Common myeloid progenitor, CD34-positive (primary cell): Measurements from ENCODE around the gene SCG2.

Source experiments
- CTCF ChIA-PET: fragments of 350-600 bp; sonication (Branson Sonifier 250); formaldehyde crosslinking; loops from one replicate; lab custom pipeline; 2021; ENCODE audit warnings: antibody characterized with exemption; lab: Charles Lee
- POLR2A ChIA-PET: fragments of 350-600 bp; sonication (Branson Sonifier 250); formaldehyde crosslinking; loops from one replicate; lab custom pipeline; 2021; ENCODE audit warnings: antibody characterized with exemption; lab: Charles Lee
- DNase-seq, 3 donors: peaks; one replicate each; pipeline versions ENCODE4 v3.0.0 to v3.0.0-alpha.2; 2013
- H3K27ac ChIP-seq, 2 experiments: 1 replicate in 1 of 2; 2 replicates in 1 of 2; pipeline ENCODE4 v1.7.0; 2013; ENCODE audit warnings: inconsistent platforms in 2 of 2, low read length in 2 of 2, mild to moderate bottlenecking in 2 of 2, low read depth in 1 of 2, moderate library complexity in 1 of 2; ENCODE audit not compliant: severe bottlenecking in 2 of 2, insufficient read depth in 1 of 2, poor library complexity in 1 of 2
- H3K27me3 ChIP-seq, 5 experiments: replicated peaks in 2 of 5; 1 replicate in 3 of 5; 2 replicates in 2 of 5; pipeline versions ENCODE4 v1.6.1 to v1.7.0; 2013; ENCODE audit warnings: low read length in 4 of 5, mild to moderate bottlenecking in 2 of 5, moderate library complexity in 2 of 5, inconsistent platforms in 1 of 5; ENCODE audit not compliant: insufficient read depth in 5 of 5, control insufficient read depth in 4 of 5
- H3K36me3 ChIP-seq, 4 experiments: 1 replicate in 2 of 4; 2 replicates in 2 of 4; pipeline versions ENCODE4 v1.6.1 to v1.7.0; 2013; ENCODE audit warnings: low read length in 3 of 4, control low read depth in 1 of 4, mild to moderate bottlenecking in 1 of 4; ENCODE audit not compliant: control insufficient read depth in 4 of 4, insufficient read depth in 4 of 4
- H3K4me1 ChIP-seq, 4 experiments: 1 replicate in 3 of 4; 2 replicates in 1 of 4; pipeline versions ENCODE4 v1.6.1 to v1.7.1; 2013; ENCODE audit warnings: low read length in 3 of 4, mild to moderate bottlenecking in 3 of 4, control low read depth in 1 of 4, inconsistent platforms in 1 of 4, moderate library complexity in 1 of 4; ENCODE audit not compliant: control insufficient read depth in 4 of 4, insufficient read depth in 4 of 4; ENCODE audit errors: control extremely low read depth in 1 of 4
- H3K4me3 ChIP-seq, 7 experiments: 1 replicate in 4 of 7; 2 replicates in 3 of 7; pipeline versions ENCODE4 v1.5.1 to v1.7.0; 2013; ENCODE audit warnings: mild to moderate bottlenecking in 7 of 7, low read length in 6 of 7, moderate library complexity in 6 of 7, inconsistent platforms in 2 of 7, low read depth in 2 of 7, control low read depth in 1 of 7; ENCODE audit not compliant: insufficient read depth in 4 of 7, control insufficient read depth in 1 of 7; ENCODE audit errors: extremely low read depth in 1 of 7
- H3K9me3 ChIP-seq, 5 experiments: 1 replicate in 4 of 5; 2 replicates in 1 of 5; pipeline versions ENCODE4 v1.6.1 to v1.7.1; 2013; ENCODE audit warnings: low read length in 4 of 5, mild to moderate bottlenecking in 2 of 5, inconsistent platforms in 1 of 5, low read depth in 1 of 5, moderate library complexity in 1 of 5; ENCODE audit not compliant: control insufficient read depth in 4 of 5, insufficient read depth in 2 of 5; ENCODE audit errors: control extremely low read depth in 1 of 5
- WGBS: methylation state at CpG from one replicate; pipeline ENCODE4 v1.1.5; 2013; ENCODE audit not compliant: insufficient coverage; 5-methylcytosine and 5-hydroxymethylcytosine counted together

SCG2 gene

DNA sequence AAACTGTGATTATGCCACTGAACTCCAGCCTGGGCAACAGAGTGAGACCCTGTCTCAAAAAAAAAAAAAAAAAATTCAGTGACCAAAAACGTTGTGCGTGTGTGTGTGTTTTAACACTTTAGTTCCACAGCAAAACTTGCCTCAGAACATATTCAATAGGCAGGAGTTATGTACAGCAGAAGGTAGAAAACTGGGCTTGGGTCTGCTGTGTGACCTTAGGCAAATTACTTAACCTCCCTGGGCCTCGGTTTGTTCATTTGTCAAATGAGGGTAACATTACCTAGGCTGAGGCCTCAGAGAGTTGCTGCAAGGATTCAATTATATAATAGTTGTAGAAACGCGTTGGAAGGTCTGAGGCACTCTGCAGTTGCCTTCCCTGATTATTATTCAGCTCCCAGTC lies 10.3 kb upstream of the SCG2 start:
- no peak for DNase-seq
- 60% methylated on average over 3 of the region's 5 CpGs for WGBS
- no peak overlapping the region for H3K4me3 ChIP-seq
- CTCF ChIA-PET, result no interaction called here
- no peaks in the 10 kb centered on the region for H3K36me3 ChIP-seq
- POLR2A ChIA-PET, result interaction anchor here (0.7 kb wide), 1 partner anchor 17 kb away, joined by 3 read pairs; no protein-coding TSS in a partner anchor
- H3K4me1 ChIP-seq, result peaks cover 0 to 4% (median 0%) of the 10 kb centered on the region in 4 experiments
- H3K27me3 ChIP-seq, result peaks cover 13 to 34% (median 18%) of the 10 kb centered on the region in 5 experiments
- H3K9me3 ChIP-seq, result peaks cover 0 to 2% (median 0%) of the 10 kb centered on the region in 5 experiments
- no peak overlapping the region for H3K27ac ChIP-seq

DNA sequence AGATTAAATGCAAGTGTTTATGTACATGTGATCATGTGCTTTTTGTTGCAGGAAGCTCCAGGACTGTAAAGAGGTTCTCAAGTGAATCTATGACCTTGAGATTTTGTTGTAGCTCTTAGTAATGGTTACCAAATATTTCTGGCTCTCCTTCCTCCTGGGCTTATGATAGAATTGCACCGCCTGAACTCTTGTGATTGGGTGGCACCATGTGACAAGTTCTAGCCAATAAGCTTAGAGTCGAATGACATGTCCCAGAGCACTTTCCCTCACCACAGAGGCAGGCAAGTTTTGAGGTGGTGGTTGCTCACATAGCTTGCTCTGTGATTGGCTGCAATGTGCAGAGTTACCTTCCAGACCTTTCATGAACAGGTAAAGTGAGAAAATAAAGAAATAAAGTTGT lies 8.9 kb upstream of the SCG2 start:
- Histone ChIP-seq H3K36me3 (no peaks in the 10 kb centered on the region), H3K27me3 (peaks cover 11 to 33% (median 18%) of the 10 kb centered on the region in 5 experiments)
- POLR2A ChIA-PET, result no interaction called here

DNA sequence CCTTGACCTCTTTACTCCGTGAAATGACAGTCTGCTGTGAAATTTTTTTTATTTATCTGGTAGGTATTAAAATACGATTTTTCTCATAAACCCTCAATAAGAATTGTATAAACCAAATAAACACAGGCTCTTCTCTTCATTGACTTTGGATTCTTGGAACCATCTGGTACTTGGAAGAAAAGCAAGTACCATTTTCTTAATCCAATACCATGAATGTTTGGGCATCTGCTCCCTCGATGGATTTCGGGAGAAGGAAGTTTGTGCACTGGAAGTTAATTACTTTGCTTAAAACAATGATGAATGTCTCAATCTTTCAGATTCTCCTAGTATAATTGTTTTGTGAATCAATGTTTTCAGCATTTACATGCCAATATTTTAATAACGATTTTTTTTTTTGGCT lies 5.3 kb upstream of the SCG2 start:
- no peak for DNase-seq
- no CpG with 5 or more reads among the region's 5 CpGs for WGBS
- Histone ChIP-seq H3K9me3 (peaks cover 0 to 2% (median 0%) of the 10 kb centered on the region in 5 experiments), H3K4me1 (no peaks in the 10 kb centered on the region), H3K4me3 (no peak overlapping the region), H3K27ac (no peak overlapping the region), H3K27me3 (peaks cover under 1 to 8% (median 6%) of the 10 kb centered on the region in 5 experiments), H3K36me3 (no peaks in the 10 kb centered on the region)
- CTCF ChIA-PET, result no interaction called here
- POLR2A ChIA-PET, result no interaction called here

More for the DNA sequence above, 8.9 kb upstream of the SCG2 start:
- no peak overlapping the region for H3K27ac ChIP-seq
- DNase-seq, result no peak
- no peak overlapping the region for H3K4me3 ChIP-seq
- peaks cover 0 to 2% (median 0%) of the 10 kb centered on the region in 5 experiments for H3K9me3 ChIP-seq
- peaks cover 0 to 4% (median 0%) of the 10 kb centered on the region in 4 experiments for H3K4me1 ChIP-seq
- CTCF ChIA-PET, result no interaction called here
- no CpG with 5 or more reads among the region's 2 CpGs for WGBS

DNA sequence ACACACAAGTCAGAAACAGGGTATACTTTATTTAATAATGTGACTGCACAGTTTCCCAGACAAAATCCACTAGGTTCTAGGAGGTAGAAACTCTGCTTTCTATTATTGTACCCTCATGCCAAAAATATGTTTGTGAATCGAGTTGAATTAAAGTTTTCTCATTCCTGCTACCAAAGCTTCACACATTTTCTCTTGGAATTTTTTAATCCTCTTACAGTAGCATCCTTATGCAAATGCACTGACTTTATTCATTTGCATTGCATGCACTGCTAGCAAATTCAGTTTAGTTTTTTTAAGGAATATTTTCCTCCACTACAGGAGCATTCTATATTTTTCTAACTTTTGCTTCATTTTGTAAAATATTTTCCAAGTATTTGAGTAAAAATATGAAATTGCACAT lies 4.8 kb upstream of the SCG2 start:
- H3K27me3 ChIP-seq, result peaks cover 0 to 4% (median 2%) of the 10 kb centered on the region in 5 experiments
- no peaks in the 10 kb centered on the region for H3K9me3 ChIP-seq
- ChIA-PET CTCF (no interaction called here), POLR2A (no interaction called here)
- no peaks in the 10 kb centered on the region for H3K36me3 ChIP-seq
- H3K4me3 ChIP-seq, result no peak overlapping the region
- no peak overlapping the region for H3K27ac ChIP-seq
- WGBS, result no CpG with 5 or more reads among the region's 1 CpG
- DNase-seq, result no peak
- no peaks in the 10 kb centered on the region for H3K4me1 ChIP-seq

DNA sequence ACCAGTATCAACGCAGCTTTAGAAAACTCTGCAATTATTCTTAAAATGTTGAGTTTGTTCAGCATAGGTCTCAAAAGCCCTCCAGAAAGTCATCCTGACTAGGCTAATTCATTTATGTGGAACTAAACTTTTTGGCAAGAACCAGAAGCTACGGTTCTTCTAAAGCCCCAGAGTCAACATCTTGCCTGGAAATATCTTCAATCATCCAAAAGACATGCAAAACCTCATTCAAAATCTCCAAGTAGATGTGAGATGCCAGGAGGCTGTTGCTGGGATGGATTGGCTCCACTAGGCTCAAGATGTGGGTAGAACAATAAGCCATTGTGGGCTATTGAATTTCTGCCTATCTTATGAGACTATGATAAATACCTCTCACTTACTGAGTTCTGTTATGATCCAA lies 2.1 kb upstream of the SCG2 start:
- H3K27me3 ChIP-seq, result peaks cover 0 to 2% (median 0%) of the 10 kb centered on the region in 5 experiments
- WGBS, result 100% methylated on average over 1 of the region's 2 CpGs
- CTCF ChIA-PET, result no interaction called here

DNA sequence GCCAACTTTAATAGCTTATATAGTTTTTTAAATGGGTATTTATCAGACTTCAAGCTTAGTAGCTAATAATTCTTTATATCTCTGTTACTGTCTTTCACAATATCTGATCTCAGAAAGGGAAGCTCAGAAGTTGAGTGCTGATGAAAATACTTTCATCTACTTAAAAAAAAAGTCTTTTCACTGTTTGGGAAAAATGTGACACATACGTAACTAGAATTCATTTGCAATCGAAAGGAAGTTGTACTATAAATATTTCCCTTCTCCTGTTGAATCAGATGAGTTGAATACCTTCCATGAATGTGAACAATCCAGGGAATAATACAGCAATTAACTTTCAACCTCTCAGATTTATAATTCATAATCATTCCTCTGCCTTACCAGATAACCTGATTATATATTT lies 811 bp upstream of the SCG2 start:
- Histone ChIP-seq H3K36me3 (no peaks in the 10 kb centered on the region), H3K9me3 (no peaks in the 10 kb centered on the region), H3K4me1 (no peaks in the 10 kb centered on the region), H3K27me3 (peaks cover 0 to 2% (median 0%) of the 10 kb centered on the region in 5 experiments), H3K27ac (no peak overlapping the region), H3K4me3 (no peak overlapping the region)
- no peak for DNase-seq
- POLR2A ChIA-PET, result no interaction called here
- WGBS, result no CpG with 5 or more reads among the region's 2 CpGs
- CTCF ChIA-PET, result interaction anchor here (0.6 kb wide), 1 partner anchor 30 kb away, joined by 3 read pairs; no protein-coding TSS in a partner anchor

More for the DNA sequence above, 2.1 kb upstream of the SCG2 start:
- H3K4me3 ChIP-seq, result no peak overlapping the region
- POLR2A ChIA-PET, result no interaction called here
- H3K9me3 ChIP-seq, result no peaks in the 10 kb centered on the region
- H3K4me1 ChIP-seq, result no peaks in the 10 kb centered on the region
- no peak overlapping the region for H3K27ac ChIP-seq
- no peak for DNase-seq
- no peaks in the 10 kb centered on the region for H3K36me3 ChIP-seq

DNA sequence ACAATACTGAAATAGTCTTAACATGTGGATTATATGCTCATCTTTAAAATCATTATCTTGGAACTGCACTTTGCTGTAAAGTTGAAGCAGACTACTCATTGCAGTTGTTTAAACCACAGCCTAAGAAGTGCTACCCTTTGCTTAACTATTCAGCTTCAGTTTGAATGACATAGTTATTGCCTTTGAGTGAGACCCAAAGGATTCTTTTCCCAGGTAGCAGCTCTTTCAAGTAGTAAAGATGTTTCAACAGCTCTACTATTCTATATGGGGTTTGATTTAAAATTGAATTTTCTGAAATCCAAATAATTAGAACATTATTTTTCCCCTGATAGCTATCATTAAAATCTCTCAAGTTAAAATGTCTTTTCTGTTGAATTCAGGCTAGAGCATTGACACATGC lies 1.1 kb downstream of the SCG2 start:
- Histone ChIP-seq H3K9me3 (no peaks in the 10 kb centered on the region), H3K36me3 (no peaks in the 10 kb centered on the region), H3K27ac (no peak overlapping the region), H3K4me1 (no peaks in the 10 kb centered on the region), H3K4me3 (no peak overlapping the region), H3K27me3 (peaks cover 0 to 2% (median 0%) of the 10 kb centered on the region in 5 experiments)
- no peak for DNase-seq
- ChIA-PET POLR2A (no interaction called here), CTCF (no interaction called here)
